GM12864 (cell line): ENCODE data around the gene EEF1AKMT3.

Source experiments
- DNase-seq: peaks from one replicate; pipeline ENCODE4 v3.0.0-alpha.2; 2011; ENCODE audit warnings: low read depth
- H3K4me3 ChIP-seq: 2 replicates; pipeline ENCODE4 v1.5.1; 2011; ENCODE audit warnings: mild to moderate bottlenecking, low read depth, low read length, control low read depth
- TF ChIP-seq, protein P1 (sequence below): IDR thresholded peaks from 2 replicates; pipeline ENCODE4 v1.5.1; 2011; ENCODE audit warnings: low read depth, mild to moderate bottlenecking, moderate library complexity, low read length, control low read depth, inconsistent platforms; ENCODE audit errors: missing control alignments

The EEF1AKMT3 gene

DNA sequence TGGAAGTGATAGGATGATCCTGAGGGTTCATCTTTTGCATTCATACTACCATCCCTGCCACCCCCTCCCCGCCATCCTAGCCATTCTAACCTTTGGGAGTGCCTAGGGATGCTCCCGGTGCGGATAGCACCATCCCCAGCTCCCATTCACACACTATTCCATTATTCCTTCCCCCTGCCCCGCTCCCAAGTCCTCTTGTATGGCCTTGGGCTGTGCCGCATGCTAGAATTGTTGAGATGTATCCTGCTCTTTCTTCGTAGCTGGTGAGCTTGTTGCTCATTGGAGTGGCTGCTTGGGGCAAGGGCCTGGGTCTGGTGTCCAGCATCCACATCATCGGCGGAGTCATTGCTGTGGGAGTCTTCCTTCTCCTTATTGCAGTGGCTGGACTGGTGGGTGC, 26.9 kb upstream of the EEF1AKMT3 start:
- DNase-seq, result no peak
- H3K4me3 ChIP-seq, result peak overlapping the region; percentile 84
- TF ChIP-seq, protein P1, sequence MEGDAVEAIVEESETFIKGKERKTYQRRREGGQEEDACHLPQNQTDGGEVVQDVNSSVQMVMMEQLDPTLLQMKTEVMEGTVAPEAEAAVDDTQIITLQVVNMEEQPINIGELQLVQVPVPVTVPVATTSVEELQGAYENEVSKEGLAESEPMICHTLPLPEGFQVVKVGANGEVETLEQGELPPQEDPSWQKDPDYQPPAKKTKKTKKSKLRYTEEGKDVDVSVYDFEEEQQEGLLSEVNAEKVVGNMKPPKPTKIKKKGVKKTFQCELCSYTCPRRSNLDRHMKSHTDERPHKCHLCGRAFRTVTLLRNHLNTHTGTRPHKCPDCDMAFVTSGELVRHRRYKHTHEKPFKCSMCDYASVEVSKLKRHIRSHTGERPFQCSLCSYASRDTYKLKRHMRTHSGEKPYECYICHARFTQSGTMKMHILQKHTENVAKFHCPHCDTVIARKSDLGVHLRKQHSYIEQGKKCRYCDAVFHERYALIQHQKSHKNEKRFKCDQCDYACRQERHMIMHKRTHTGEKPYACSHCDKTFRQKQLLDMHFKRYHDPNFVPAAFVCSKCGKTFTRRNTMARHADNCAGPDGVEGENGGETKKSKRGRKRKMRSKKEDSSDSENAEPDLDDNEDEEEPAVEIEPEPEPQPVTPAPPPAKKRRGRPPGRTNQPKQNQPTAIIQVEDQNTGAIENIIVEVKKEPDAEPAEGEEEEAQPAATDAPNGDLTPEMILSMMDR, result no peak

DNA sequence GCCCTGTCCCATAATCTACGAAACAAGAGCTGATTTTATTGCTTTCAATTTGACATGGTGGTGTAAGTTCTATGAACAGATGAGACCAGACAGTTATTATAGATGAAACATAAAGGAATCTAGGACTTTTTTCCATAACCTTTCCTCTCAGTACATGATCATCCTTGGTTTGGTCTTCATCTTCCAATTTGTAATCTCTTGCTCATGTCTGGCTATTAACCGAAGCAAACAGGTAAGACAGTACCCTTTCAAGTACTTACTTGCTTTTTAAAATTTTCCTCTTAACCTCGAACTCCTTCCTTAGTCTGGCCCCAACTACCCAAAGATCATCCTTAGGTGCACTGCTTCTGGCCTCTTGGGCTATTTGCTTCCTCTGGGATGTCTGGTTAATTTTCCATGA, 26.4 kb upstream of the EEF1AKMT3 start:
- no peak for DNase-seq
- peak overlapping the region; percentile 84; the same call in 1 of the 2 replicates for H3K4me3 ChIP-seq
- TF ChIP-seq, protein P1, result no peak

DNA sequence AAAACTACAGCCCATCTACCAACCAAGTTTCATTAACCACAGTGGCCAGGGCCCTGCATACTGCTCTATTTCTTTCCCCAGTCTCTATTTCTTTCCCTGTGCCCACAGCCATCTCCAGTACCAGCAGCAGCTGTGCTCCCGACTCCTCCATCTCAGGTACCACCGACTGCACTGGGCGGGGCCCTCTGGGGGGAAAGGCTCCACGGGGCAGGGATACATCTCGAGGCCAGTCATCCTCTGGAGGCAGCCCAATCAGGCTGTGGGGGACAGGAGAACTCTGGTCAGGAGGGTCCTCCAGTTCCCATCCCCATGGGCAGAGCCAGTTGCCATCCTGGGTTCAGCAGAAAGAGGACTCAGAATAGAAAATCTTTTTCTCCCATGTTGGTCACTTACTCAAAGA, 23.4 kb upstream of the EEF1AKMT3 start:
- H3K4me3 ChIP-seq, result no peak overlapping the region
- TF ChIP-seq, protein P1, result no peak
- DNase-seq, result no peak

DNA sequence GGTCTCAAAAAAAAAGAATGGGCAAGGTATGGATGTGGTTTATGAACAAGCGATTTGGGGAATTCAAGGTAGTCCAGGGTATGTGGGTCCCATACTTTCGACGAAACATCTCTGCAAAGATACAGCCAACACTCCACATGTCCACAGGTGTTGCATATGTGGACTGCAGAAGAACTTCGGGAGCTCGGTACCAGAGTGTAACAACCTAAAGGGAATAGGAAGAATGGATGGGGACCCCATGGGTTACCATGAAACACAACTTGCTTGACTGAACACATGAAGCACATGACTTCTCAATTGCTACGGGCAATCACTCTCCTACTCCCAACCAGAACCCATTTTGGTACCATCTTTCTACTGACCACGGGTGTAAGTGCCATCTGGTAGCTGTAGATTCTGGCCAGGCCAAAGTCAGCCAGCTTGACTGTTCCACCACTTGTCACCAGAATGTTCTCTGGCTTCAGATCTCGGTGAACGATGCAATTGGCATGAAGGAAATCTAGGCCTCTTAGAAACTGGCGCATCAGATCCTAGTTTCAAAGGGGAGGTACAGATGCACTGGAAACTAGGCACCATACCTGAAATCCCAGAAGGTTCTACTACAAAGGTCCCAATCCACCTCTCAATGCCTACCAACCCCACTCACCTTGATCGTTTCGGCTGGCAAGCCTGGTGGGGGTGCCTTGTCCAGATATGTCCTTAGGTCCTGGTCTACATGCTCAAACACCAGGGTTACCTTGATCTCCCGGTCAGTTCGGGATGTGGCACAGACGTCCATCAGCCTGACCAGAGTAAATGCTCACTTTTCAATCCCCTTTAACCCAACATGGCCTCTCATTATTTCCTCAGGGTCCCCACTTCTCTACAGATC, 21.6 kb upstream of the EEF1AKMT3 start:
- no peak for DNase-seq
- H3K4me3 ChIP-seq, result peak overlapping the region; percentile 90
- TF ChIP-seq, protein P1, result no peak

DNA sequence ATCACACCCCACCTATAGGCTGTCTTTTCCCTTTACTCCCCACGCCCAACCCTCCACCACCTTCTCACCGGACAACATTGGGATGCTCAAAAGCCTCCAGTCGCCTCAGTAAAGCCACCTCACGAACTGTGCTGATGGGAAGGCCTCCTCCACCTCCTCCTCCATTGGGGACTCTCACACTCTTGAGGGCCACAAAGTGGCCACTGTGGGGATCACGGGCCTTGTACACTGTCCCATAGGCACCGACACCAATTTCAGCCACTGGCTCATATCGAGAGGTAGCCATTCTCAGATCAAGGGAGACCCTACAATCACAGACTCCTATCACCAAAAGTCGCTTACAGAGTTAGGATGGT, 21.0 kb upstream of the EEF1AKMT3 start:
- peak overlapping the region; percentile 90 for H3K4me3 ChIP-seq
- TF ChIP-seq, protein P1, result no peak
- no peak for DNase-seq

DNA sequence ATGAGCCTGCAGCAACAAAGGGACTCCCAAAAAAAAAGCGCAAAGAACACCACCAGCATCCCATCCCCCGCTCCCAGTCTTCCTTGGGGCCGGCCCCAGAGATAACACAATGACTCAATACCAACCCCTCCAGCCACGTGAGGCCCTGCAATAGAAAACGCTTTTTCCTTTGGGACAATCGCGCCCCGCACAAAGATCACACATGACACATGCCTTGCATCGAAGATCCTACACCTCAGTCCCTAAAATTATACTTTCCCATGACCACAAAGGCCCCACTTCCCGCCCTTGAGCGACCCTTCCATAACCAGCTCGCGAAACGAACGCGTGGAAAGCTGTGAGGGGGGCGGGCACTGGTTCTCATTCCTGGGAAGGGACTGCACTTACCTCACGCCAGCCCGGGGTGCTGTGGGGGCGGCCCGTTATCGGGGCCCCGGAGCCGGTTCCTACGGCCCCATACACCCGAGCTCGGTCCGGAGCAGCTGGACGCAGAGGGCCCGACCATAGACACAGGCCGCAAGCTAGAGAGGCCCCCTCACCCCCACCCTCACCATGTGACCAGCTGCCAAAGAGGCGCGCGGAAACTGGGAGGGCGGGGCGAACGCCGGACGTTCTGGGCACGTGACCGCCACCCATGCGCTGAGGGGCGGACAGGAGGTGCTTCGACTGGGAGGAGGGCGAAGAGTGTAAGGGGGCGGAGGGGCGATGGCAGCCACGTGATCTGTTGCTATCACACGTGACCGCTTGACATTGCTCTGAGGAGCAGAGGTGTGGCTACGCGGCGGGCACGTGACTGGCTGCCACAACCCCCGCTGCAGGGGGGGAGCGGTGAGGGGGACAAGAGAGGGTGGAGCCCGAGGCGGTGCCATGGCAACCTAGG, 20.4 kb upstream of the EEF1AKMT3 start, which contains the start of gene CDK4:
Gene CDK4, minus strand, starts transcription at position 523 of the 880 bp plus-strand sequence. CDS start 593 bp downstream, outside the sequence.
- TF ChIP-seq, protein P1, result no peak

More for the DNA sequence above, 20.4 kb upstream of the EEF1AKMT3 start, which contains the start of gene CDK4:
- peak within 1 kb of the TSS; percentile 90 for H3K4me3 ChIP-seq
- DNase-seq, result peak; percentile 99
